HG02571 (cell line): ENCODE data around the gene CNOT3.
A peak's percentile ranks its signal among the peaks of the same experiment; 100 is the strongest.
"Not testable (repeated sequence)": the region's sequence is repeated elsewhere in the genome, so short reads cannot be mapped to it uniquely, and the experiment has no call there.

ENCODE experiments used
- ATAC-seq: cut with Tn5 transposase; IDR thresholded peaks from one replicate; pipeline ENCODE4 v1.9.1; 2021; ENCODE audit warnings: mild to moderate bottlenecking, moderate library complexity; ENCODE audit not compliant: unreplicated experiment

Gene CNOT3

DNA sequence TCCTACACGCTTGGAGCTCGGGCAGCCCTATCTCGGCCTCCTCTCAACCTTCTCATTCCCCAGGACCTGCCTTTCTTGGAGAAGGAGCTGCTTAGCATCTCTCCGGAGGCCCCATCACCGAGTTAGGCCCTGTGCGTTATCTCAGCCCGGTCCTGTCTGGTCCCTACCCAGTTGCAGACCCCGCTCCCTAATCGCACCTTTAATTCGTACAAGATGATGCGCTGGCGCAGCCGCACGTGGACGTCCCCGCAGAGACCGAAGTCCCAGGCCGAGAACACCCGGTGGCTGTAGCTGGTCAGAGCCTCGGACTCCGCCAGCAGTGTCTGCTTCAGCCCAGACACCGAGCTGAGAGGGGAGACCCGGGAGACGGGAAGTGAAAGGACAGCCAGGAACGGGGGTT lies 27.7 kb downstream of the CNOT3 start:
- ATAC-seq = no peak

DNA sequence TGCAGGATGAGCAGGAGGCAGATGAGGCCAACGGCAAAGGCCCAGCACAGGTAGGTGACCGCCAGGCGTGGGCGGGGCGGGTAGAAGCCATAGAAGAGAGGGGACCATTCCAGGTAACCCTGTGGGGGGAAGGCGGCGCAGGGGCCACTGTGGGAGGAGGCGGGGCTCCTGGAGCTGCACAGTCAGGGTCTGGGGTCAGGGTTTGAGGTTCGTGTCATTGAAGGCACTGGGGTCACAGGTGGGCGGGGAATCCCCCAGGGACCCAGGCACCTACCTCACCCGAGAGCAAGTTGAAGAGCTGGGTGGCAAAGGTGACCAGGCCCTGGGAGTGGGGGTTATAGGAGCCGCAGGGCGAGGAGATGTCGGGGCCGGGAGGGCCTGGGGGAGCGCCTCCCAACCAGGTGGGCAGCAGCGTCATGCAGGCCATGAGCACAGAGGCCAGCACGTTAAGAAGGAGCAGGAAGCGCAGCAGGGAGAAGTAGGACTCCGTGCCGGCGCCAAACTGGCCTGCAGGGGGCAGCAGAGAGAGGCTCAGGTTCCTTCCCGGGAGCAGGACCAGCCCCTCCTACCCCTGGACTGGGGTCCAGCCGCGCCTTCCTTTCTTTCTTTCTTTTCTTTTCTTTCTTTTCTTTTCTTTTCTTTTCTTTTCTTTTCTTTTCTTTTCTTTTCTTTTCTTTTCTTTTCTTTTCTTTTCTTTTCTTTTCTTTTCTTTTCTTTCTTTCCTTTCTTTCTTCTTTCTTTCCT lies 30.8 kb downstream of the CNOT3 start:
- ATAC-seq = no peak

DNA sequence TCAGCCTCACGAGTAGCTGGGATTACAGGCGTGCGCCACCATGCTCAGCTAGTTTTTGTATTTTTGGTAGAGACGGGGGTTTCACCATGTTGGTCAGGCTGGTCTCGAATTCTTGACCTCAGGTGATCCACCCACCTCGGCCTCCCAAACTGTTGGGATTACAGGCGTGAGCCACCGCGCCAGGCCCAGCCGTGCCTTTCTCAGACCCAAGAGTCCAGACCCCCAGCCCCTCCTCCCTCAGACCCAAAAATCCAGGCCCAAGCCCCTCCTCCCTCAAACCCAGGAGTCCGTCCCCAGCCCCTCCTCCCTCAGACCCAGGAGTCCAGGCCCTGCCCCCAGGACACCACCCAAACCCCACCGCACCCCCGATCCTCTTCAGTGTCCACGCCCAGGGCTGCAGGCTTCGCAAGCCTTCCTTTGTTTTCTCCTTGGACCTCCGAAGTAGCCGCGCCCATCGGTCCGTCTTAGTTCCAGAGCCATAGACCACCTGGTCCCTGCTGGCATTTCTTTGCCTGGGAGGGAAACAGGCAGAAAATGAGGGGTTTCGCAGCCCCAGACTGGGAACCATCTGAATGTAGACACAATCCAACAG lies 31.7 kb downstream of the CNOT3 start:
- ATAC-seq = no peak

DNA sequence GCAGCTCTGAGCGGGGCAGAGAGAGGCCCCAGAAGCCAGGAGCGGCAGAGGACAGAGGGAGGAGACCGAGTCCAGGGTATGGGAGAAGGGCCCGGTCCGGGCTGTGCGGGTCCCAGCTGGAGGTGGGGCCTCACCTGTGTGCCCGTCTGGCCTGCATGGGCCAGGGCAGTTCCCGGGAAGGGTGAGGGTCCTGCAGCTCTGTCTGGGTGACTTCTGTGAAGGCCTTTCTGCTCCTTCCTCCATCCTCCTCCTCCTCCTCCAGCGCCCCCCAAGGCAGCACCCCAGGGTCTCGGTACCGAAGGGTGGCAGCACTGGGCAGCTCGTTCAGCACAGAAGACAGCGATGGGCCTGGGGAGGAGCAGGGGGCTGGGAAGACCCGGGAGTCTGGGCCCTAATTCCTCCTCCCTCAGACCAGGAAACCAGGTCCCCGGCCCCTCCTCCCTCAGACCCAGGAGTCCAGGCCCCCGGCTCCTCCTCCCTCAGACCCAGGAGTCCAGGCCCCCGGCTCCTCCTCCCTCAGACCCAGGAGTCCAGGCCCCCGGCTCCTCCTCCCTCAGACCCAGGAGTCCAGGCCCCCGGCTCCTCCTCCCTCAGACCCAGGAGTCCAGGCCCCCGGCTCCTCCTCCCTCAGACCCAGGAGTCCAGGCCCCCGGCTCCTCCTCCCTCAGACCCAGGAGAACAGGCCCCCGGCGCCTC lies 34.3 kb downstream of the CNOT3 start:
- not testable (repeated sequence) for ATAC-seq

DNA sequence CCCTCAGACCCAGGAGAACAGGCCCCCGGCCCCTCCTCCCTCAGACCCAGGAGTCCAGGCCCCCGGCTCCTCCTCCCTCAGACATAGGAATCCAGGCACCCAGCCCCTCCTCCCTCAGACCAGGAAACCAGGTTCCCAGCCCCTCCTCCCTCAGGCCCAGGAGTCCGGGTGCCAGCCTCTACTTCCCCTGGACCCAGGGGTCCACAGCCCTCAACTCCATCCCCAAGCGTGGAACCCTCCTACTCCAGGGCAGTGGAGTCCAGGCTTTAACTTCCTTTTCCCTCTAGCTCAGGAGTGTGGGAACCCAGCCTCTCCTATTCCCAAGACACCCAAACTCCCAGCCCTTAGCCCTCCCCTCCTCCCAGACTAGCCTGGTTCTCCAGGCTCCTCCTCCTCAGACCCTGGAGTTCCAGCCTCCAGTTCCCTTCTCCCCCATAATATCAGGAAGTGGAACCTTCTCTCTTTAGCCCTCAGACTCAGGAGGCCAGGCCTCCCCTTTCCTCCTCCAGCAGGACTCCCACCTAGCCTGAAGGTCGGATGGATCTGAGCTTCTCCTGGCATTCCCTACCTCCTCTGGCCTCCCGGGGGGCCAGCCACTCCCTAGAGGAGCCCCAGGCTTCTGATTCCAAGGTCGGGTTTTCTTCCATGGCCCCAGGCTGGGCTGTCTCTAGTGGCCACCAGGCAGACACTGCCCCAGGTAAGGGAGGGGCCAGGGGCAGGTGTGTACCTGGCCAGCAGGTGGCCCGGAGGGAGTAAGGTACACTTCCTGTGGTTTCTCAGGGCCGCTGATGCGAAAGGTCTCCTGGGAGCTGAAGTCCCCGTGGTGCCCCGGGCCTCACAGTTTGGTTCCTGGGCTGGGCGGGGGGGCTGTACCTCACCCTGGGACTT lies 35.2 kb downstream of the CNOT3 start, which contains the start of gene TMC4:
Gene TMC4 (minus strand): TSS at position 690 of the 888 bp plus-strand sequence. CDS start 43 bp downstream, at position 647.
- no peak for ATAC-seq

DNA sequence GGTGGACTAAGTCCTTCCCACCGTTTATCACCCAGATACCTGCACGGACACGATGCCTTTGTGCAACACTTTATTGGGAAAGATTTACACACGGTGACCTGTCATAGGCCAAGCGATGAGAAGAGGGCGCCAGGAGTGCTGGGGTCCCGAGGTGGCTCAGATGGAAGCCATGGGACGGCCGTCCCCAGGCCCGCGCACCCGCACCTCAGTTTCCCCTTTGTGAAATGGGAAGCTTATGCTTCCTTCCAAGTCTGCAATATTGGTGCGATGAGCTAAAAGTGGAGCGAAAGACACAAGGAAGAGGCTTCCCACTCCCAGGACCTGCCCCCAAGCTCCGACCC lies 35.8 kb downstream of the CNOT3 start:
- ATAC-seq = no peak

DNA sequence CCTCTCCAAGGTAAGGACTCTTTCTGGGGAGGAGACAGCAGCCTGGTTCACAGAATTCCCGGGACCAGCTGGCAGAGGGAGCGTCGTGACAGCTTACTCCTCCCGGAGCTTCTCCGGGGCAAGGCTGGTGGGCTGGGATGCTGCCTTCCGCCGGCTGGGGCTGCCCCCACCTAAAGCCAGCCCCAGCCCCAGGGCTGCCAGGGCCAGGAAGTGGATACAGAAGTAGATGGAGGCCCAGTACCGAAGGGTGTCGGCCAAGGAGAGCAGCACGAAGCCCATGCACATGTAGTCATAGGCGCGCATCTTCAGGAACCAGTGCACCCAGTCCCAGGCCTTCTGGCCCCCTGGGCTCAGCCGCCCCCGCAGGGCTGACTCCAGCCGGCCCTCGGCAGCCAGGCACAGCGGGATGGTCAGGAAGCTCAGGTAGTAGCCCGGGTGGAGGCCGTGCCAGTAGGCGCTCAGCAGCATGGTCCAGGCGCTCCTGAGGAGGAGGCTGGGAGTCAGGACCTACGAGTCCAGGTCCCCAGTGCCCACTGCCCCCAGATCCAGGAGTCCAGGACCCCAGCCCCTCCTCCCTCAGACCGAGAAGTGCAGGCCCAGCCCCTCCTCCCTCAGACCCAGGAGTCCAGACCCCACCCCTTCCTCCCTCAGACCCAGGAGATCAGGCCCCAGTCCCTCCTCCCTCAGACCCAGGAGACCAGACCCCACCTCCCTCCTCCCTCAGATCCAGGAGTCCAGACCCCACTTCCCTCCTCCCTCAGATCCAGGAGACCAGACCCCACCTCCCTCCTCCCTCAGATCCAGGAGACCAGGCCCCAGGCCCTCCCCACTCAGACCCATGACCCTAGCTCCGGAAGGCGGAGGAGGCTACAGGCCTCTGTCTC lies 36.6 kb downstream of the CNOT3 start:
- no peak for ATAC-seq

DNA sequence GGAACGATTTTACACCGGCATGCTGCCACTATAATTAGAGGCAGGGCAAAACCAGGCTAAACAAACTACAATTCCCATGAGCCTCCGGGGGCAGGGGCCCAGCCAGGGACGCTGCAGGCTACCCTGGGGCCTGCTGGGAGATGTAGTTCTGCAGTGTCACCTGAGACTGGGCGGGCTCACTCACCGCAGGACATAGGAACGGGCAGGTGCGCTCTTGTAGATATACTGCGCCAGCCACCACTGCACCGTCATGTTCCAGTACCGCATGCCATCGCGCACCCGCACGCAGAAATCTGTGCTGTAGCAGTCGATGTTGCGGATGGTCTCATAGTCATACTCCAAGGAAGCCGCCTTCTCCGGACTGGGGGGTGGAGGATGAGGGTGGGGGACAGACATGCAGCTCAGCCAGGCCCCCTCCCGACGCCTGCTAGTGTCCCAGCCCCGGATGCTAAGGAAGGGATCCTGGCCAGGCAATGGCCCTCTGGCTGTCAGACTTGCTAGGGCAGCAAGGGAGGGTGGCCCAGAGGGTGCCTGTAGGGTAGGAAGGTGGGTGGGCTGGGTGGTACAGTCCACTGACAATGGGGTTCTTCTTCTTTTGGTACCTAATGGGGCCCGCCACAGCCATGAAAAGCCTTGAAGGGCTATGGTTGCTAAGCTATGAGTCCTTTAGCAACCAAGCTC lies 41.2 kb downstream of the CNOT3 start:
- ATAC-seq = no peak

DNA sequence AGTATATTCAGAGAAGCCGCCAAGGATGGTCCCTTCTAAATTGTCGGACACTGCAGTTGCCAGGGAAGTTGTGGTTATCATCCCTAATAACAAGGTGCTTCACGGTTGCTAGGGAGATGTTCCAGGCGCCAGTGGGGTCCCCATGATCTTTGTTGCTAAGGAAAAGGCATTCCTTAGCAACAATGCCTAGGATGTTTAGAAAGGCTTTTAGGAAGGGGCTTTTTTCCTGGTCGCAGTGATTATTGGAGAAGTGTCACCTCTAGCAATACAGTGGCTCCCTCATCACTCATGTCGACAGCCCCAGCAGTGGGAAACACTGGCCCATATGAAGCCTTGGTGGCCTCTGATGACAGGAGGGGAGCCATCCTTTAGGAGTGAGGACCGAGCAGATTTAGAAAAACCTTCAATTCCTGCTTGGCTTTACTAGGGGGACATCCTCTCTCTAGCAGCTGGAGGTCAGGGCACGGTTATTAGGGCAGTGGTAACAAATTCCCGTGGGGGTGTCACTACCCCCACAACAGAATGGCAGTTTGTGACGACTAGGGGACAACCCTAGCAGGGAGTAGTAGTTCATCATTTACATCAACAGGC lies 41.8 kb downstream of the CNOT3 start:
- ATAC-seq = no peak

DNA sequence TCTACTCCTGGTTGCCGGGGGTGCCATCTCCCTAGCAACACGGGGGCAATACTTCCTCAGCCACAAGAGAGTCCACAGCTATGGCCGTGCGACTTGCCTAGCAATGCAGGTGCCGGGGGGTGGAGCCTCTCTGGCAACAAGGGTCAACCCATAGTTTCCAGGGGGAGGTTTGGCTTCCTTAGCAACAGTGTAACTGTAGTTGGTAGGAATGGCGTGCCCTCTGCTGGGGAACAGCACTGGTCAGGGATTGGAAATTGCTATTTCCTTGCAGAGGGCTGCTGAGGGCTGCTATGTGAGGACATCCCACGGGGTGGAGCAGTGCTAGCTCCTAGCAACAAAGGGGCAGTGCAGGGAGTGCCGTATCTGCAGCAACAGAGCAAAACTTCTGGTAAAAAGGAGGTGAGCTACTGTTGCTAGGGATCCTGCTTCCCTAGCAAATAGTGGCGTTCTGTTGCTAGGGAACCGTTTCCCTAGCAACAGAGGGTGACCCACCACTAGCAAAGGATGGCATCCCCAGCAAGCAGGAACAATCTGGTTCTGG lies 42.4 kb downstream of the CNOT3 start:
- ATAC-seq = no peak

DNA sequence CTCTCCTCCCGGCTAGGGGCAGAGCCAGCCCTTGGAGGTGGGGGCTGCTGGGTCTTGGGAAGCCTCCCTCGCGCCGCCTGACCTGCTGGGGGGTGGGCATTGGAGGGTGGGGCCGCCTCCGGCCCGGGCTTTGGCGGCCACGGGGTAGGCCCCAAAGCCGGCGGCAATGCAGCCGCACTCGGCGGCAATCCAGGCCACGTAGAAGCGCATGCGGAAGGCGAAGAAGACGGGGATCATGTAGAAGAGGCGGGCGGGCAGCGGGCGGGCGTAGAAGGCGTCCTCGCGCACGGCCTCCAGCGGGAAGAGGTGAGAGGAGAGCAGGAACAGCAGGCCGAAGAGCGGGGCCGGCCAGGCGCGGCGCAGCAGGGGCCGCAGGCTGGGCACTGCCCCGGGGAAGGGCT lies 43.1 kb downstream of the CNOT3 start:
- ATAC-seq = no peak

DNA sequence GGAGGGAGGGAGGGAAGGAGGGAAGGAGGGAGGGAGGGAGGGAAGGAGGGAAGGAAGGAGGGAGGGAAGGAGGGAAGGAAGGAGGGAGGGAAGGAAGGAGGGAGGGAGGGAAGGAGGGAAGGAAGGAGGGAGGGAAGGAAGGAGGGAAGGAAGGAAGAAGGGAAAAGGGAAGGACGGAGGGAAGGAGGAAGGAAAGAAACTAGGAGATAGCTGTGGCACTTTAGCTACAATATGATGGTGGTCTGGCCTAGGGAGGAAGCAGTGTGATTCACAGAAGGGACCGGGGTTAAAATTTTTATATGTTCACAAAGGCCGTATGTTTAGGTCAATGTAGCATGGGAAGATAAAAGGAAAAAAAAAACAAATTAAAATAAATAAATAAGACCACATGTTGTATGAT lies 44.3 kb downstream of the CNOT3 start:
- not testable (repeated sequence) for ATAC-seq

DNA sequence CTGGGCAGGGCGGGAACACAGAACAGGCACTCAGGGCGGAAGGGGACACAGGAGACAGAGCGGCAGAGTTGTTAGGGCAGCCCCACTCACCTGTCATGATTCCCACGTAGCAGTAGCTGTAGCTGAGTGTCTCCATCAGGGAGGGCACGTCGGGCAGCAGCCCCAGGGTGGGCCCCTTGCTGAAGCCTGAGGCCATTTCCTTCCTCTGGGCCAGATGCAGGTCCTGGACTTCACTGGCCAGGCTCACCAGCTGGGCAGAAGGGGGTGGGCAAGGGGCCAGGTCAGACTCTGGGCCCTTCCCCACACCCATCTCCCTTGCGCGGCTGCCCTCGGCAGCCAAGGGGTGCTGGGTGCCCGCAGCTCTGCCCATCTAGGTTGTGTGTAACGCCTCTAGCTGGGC lies 45.9 kb downstream of the CNOT3 start:
- no peak for ATAC-seq

DNA sequence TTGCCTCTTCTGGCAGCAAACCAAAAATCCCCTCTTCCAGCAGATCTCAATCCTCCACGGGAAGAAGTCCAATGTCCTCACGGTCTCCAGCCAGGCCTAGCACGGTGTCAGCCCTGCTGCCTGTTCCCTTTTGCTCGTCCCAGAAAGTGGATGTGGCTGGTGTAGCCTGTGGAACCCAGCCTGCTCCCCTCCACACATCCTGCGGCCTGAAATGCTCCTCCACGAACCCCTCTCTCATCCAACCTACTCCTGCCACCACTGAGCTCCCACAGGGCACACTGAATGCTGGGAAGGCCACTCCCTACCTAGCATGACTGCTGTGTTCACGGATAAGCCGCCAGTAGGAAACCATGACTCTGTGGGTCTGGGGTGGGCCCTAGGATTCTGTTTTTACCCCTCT lies 48.8 kb downstream of the CNOT3 start:
- no peak for ATAC-seq

DNA sequence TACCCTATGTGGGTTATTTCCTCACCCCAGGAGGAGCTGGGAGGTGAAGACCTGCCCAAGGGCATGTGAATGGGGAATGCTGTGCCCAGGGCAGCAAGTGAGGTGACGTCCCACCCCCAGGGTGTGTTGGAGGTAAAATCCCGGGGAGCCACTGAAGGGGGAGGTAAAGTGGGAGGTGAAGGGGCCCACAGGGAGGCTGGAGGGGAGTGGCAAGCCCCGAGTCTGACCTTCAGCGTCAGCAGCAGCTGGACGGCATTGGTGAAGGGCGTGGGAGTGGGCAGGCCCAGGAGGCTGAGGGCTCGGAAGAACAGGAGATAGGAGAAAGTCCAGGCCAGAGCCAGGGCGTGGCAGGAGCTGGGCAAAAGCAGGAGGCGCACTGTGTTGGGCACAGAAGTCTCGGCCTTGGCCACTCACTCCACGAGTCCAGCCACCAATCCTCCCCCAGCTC lies 49.4 kb downstream of the CNOT3 start:
- ATAC-seq = no peak

DNA sequence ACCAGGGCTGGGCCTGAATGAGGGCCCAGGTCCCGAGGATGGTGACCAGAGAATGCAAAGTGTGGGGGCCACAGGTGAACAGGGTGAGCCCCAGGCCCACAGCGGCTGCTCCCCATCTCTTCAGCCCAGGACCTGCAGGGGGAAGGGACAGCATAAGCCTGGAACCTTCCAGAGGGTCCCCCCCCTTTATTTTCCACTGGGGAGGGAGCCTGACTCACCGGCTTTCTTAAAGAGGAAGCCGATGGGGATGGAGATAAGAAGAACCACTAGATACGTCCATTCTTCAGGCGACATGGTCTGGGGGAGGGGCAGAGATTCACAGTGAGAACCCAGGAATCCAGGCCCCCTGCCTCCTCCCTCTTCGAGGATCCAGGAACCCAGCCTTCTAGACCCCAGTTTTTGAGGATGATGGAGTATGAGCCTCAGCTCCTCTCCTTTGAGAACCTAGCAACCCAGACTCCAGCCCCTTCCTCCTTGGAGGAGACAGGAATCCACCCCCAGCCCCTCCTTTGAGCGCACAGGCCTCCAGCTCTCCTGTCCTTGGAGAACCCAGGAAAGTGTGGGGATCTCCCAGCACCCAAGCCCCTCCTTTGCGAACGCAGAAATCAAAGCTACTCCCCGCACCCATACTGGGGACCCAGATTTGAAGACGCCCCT lies 50.8 kb downstream of the CNOT3 start:
- no peak for ATAC-seq

DNA sequence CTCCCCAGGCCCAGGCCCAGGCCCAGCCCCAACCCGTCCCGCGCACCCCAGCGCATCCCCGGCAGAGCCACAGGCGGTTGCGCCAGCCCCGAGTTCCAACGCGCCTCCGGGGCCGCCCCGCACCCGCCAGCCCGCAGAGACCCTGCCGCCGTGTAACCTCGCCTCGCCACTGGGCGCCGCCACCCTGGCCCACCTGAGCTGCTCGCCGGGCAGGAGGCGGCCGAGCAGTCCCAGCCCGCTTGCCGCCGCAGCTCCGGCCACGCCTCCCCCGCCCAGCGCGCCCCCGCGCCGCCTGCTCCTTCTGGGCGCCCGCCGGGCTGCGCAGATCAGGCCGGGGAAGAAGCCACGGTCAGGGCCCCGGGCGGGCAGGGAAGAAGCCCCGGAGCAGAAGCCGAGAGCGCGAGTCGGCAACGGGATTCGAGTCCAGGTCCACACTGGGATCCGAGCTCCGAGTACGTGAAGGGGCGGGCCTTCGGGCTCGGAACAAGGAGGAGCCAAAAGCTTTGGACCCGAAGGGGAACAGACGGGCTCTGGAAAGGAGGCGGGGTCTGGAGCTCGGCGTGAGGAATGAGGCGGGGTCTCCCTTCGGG lies 51.7 kb downstream of the CNOT3 start, which contains the start of gene MBOAT7:
Gene MBOAT7 (minus strand): TSS at position 436 of the 590 bp plus-strand sequence. CDS start 1,072 bp downstream, outside the sequence.
- ATAC-seq = peak; percentile 12
